Measurements from ENCODE around the gene PTPRK.

DNA sequence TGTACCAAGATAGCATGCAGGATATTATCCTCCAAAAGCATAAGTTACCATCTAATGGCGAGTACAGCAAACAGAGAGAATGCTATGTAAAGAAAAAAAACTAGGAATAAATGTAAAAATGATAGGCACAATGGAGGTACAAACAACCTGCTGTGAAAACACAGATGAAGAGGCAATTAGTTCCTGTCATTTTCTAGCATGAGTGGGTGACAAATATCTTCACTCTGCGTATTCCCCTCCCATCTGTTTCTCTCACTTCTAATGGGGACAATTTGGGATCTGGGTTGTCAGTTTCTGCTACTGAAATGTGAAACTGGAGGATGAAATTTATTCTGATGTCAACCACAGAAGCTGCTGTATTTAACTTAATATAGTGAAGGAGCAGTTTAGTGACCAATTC lies 11.7 kb upstream of the PTPRK start:
- no peak for TF ChIP-seq RCOR2 (CRISPR knock-in tag; IDR thresholded peaks at IDR 0.05)
- TF ChIP-seq IKZF4 (CRISPR knock-in tag; IDR thresholded peaks at IDR 0.05; ENCODE audit: borderline replicate concordance, low read depth, not compliant biosample characterization) = no peak
- TF ChIP-seq SP1 (IDR thresholded peaks at IDR 0.05) = no peak
- TF ChIP-seq SP1 (CRISPR knock-in tag; IDR thresholded peaks at IDR 0.05) = no peak

Data from HepG2 (cell line).